ENCODE measurements around the gene SUPT4H1. TPM values are rescaled to one million over a fixed set of nuclear protein-coding genes. Genes with fewer than 3 reads are reported as not detected.

SUPT4H1 gene
- total and polyA plus RNA-seq, 9 of the 15 experiments (the other 6 are each of a cell fraction or from before 2014, with no cell fraction given), result 62.1 to 320 (median 117) TPM

DNA sequence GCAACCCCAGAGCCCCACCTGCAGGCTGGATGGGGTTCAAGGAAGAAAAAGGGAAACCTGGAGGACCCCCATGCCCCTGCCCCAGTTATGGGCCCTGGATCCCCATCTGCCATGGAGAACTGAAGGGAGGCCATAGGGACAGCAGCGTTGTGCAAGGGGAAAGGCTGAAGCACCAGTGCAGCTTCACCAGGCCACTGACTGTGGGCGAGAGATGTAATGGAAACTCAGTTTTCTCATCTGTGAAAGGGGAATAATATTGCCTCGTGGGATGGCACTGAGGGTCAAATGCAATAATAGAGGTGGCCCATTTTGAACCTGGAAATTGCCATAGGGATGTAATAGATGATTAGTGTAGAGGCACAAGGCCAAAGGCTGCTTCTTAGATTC lies 13.6 kb downstream of the SUPT4H1 start (continued):
- TF ChIP-seq RCOR1 (IDR thresholded peaks at IDR 0.05; ENCODE audit: borderline replicate concordance in 1 of 2, low read depth in 2 of 2, low read length in 2 of 2), result peak; percentile 78 to 93; a peak in 3 of 4 replicates
- TF ChIP-seq POLR2B (IDR thresholded peaks at IDR 0.05; ENCODE audit: low read depth, partially characterized antibody), result no peak
- TF ChIP-seq MEF2D (tag; conservative IDR thresholded peaks at IDR 0.05; ENCODE audit: low read depth), result 0 out of 2 replicates have a peak, but pooled peaks have one; percentile 49
- peak; percentile 75; the same call in 1 of the 2 replicates for TF ChIP-seq THRB (CRISPR knock-in tag; conservative IDR thresholded peaks at IDR 0.05)
- no peak for TF ChIP-seq ZSCAN29 (IDR thresholded peaks at IDR 0.05)
- TF ChIP-seq, protein P1, sequence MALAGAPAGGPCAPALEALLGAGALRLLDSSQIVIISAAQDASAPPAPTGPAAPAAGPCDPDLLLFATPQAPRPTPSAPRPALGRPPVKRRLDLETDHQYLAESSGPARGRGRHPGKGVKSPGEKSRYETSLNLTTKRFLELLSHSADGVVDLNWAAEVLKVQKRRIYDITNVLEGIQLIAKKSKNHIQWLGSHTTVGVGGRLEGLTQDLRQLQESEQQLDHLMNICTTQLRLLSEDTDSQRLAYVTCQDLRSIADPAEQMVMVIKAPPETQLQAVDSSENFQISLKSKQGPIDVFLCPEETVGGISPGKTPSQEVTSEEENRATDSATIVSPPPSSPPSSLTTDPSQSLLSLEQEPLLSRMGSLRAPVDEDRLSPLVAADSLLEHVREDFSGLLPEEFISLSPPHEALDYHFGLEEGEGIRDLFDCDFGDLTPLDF (CRISPR knock-in tag; IDR thresholded peaks at IDR 0.05), result peak; percentile 54; the same call in 1 of the 2 replicates
- TF ChIP-seq U2AF1 (optimal IDR thresholded peaks at IDR 0.05; ENCODE audit: low read depth, low read length), result no peak
- no peak for TF ChIP-seq BRCA1 (IDR thresholded peaks at IDR 0.05)
- no peak for TF ChIP-seq BRCA1 (CRISPR knock-in tag; IDR thresholded peaks at IDR 0.05)
- no peak for TF ChIP-seq PHB2 (IDR thresholded peaks at IDR 0.05; ENCODE audit: low read depth)
- TF ChIP-seq ZSCAN32 (CRISPR knock-in tag; IDR thresholded peaks at IDR 0.05), result 0 out of 2 replicates have a peak, but pooled peaks have one; percentile 4
- no peak for TF ChIP-seq RBFOX2 (IDR thresholded peaks at IDR 0.05; ENCODE audit: low read depth, low read length)
- peak in 1 of 2 experiments; percentile 82; a peak in 2 of 4 replicates for TF ChIP-seq ARNT (IDR thresholded peaks at IDR 0.05)
- TF ChIP-seq TBL1XR1 (IDR thresholded peaks at IDR 0.05; ENCODE audit: low read length in 2 of 2), result no peak
- no peak for TF ChIP-seq CEBPB (tag; IDR thresholded peaks at IDR 0.05)
- TF ChIP-seq CREB1 (IDR thresholded peaks at IDR 0.05), result no peak
- no peak for TF ChIP-seq CREB1 (CRISPR knock-in tag; IDR thresholded peaks at IDR 0.05)
- TF ChIP-seq CEBPG (CRISPR knock-in tag; IDR thresholded peaks at IDR 0.05), result no peak; the same call in 1 of the 2 replicates
- TF ChIP-seq CEBPG (tag; conservative IDR thresholded peaks at IDR 0.05 in 1 of 2, IDR thresholded peaks at IDR 0.05 in 1 of 2), result no peak
- TF ChIP-seq, protein P2, sequence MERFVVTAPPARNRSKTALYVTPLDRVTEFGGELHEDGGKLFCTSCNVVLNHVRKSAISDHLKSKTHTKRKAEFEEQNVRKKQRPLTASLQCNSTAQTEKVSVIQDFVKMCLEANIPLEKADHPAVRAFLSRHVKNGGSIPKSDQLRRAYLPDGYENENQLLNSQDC (CRISPR knock-in tag; IDR thresholded peaks at IDR 0.05), result no peak
- no peak for TF ChIP-seq PCBP1 (IDR thresholded peaks at IDR 0.05; ENCODE audit: low read depth, low read length, poor library complexity, severe bottlenecking)
- TF ChIP-seq TAF7 (tag; IDR thresholded peaks at IDR 0.05), result no peak
- 0 out of 2 replicates have a peak, but pooled peaks have one; percentile 15 for TF ChIP-seq DIDO1 (tag; IDR thresholded peaks at IDR 0.05; ENCODE audit: low read depth)
- TF ChIP-seq PHF20 (IDR thresholded peaks at IDR 0.05; ENCODE audit: partially characterized antibody), result peak; percentile 83
- peak; percentile 14; the same call in 1 of the 2 replicates for TF ChIP-seq DMBX1 (CRISPR knock-in tag; IDR thresholded peaks at IDR 0.05; ENCODE audit: borderline replicate concordance)
- TF ChIP-seq SREBF2 (CRISPR knock-in tag; IDR thresholded peaks at IDR 0.05), result no peak
- TF ChIP-seq, protein P3, sequence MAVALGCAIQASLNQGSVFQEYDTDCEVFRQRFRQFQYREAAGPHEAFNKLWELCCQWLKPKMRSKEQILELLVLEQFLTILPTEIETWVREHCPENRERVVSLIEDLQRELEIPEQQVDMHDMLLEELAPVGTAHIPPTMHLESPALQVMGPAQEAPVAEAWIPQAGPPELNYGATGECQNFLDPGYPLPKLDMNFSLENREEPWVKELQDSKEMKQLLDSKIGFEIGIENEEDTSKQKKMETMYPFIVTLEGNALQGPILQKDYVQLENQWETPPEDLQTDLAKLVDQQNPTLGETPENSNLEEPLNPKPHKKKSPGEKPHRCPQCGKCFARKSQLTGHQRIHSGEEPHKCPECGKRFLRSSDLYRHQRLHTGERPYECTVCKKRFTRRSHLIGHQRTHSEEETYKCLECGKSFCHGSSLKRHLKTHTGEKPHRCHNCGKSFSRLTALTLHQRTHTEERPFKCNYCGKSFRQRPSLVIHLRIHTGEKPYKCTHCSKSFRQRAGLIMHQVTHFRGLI (CRISPR knock-in tag; IDR thresholded peaks at IDR 0.05), result peak; percentile 58; the same call in 1 of the 2 replicates
- TF ChIP-seq ZNF431 (CRISPR knock-in tag; IDR thresholded peaks at IDR 0.05), result no peak
